ENCODE results near the gene CIDEB. TPM values are rescaled to one million over a fixed set of nuclear protein-coding genes. Genes with fewer than 3 reads are reported as not detected.

The CIDEB gene
- total RNA-seq, 1 donor from 2014 or later, result 18.8 TPM

DNA sequence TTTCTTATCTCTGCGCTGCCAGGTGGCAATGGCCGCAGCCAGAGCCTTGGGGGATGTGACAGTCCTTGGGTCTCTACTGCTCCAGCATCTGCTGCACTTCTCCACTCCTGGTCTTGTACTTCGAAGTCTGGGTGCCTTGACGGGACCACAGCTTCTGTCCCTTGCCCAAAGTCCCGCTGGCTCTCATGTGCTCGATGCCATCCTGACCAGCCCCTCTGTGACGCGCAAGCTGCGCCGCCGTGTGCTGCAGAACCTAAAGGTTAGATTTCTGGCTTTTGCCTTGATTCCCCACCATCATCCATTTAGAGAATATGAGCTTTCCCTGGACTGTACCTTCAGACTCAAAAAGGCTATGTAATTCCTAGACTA is 3.8 kb downstream of the CIDEB start:
- Histone ChIP-seq H3K4me1 (peaks cover 15% of the 10 kb centered on the region), H3K36me3 (peaks cover 57% of the 10 kb centered on the region), H3K27ac (no peak overlapping the region), H3K4me3 (no peak overlapping the region), H3K9me3 (no peaks in the 10 kb centered on the region), H3K27me3 (no peaks in the 10 kb centered on the region)
- TF ChIP-seq, protein P1, sequence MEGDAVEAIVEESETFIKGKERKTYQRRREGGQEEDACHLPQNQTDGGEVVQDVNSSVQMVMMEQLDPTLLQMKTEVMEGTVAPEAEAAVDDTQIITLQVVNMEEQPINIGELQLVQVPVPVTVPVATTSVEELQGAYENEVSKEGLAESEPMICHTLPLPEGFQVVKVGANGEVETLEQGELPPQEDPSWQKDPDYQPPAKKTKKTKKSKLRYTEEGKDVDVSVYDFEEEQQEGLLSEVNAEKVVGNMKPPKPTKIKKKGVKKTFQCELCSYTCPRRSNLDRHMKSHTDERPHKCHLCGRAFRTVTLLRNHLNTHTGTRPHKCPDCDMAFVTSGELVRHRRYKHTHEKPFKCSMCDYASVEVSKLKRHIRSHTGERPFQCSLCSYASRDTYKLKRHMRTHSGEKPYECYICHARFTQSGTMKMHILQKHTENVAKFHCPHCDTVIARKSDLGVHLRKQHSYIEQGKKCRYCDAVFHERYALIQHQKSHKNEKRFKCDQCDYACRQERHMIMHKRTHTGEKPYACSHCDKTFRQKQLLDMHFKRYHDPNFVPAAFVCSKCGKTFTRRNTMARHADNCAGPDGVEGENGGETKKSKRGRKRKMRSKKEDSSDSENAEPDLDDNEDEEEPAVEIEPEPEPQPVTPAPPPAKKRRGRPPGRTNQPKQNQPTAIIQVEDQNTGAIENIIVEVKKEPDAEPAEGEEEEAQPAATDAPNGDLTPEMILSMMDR (IDR thresholded peaks at IDR 0.05), result no peak
- ATAC-seq, result no peak
- no peak for DNase-seq
- intact Hi-C loops (cut with DNase I), result no loop called here

DNA sequence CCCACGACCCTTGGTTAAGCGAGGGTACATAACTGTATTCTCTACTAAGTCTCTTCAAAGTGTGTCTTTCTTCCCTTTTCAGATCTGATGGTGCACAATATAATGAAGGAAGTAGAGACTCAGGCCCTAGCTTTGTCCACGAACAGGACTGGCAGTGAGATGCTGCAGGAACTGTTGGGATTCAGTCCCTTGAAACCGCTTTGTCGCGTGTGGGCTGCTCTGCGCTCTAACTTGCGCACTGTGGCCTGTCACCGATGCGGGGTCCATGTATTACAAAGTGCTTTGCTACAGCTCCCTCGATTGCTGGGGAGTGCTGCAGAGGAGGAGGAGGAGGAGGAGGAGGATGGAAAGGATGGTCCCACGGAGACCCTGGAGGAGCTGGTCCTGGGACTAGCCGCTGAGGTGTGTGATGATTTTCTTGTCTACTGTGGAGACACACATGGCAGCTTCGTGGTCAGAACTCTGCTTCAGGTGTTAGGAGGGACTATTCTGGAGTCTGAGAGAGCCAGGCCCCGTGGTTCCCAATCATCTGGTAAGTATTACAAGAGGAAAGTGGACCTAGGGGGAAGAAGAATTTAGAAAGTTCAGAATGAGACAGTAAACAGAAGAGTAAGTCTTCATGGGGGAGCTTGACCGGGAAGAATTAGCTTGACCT is 7.3 kb downstream of the CIDEB start:
- Histone ChIP-seq H3K4me3 (peak overlapping the region; percentile 73), H3K27ac (peak overlapping the region; percentile 89), H3K36me3 (peaks cover 47% of the 10 kb centered on the region), H3K9me3 (no peaks in the 10 kb centered on the region), H3K4me1 (peaks cover 32% of the 10 kb centered on the region), H3K27me3 (no peaks in the 10 kb centered on the region)
- ATAC-seq (no peak), DNase-seq (no peak)
- intact Hi-C loops (cut with DNase I), result no loop called here
- TF ChIP-seq, protein P1 (IDR thresholded peaks at IDR 0.05), result no peak

DNA sequence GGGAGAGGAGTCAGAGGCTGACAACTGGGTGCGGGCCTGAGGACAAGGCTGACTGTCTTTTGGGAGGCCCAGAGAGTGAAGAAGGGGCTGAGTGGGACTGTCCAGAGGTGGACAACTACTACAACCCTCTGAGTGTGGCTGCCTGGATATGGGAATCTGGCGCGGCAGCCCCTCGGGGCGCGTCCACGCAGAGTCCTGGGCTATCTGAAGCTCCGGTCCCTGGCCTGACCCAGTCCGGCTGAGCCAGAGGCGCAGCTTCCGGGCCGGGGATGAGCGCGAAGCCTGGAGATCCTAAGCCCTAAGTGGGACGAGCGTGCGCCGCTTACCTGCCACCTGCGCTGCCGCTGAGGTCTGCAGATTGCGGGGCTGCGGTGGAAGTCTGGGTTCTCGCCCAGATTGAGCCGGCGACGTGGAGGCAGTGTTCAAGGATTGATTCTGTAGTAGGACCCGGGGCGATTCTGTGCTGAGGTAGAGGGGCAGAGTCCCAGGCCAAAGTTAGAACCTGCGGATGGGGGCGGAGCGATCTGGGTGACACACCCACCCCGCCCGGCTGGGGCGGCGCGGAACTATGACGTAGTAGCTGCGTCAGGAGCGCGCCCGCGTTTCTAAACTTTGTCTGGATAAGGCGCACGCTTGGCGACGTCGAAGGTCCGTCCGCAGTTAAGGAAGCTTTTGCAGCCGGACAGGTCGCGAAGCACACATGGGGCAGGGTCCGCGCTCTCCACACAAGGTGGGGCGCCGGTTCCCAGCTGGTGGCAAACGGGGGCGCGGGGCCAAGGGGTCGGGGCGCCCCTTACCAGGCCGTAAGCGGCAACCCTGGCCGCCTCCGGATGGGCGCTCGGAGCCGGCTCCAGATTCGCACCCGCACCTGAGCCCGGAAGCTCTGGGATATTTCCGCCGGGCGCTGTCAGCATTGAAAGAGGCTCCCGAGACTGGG is 8.3 kb downstream of the CIDEB start, which contains the start of the genes DHRS1 and NOP9:
Gene DHRS1, minus strand, starts transcription at position 526 of the 937 bp plus-strand sequence. CDS start 674 bp downstream, outside the sequence.
Gene NOP9, plus strand, starts transcription at position 596 of the 937 bp plus-strand sequence. Its CDS starts 105 bp downstream, at position 701.
- Histone ChIP-seq H3K36me3 (peaks cover 46% of the 10 kb centered on the region), H3K4me1 (peaks cover 32% of the 10 kb centered on the region)
- intact Hi-C loops (cut with DNase I), result no loop called here

DNA sequence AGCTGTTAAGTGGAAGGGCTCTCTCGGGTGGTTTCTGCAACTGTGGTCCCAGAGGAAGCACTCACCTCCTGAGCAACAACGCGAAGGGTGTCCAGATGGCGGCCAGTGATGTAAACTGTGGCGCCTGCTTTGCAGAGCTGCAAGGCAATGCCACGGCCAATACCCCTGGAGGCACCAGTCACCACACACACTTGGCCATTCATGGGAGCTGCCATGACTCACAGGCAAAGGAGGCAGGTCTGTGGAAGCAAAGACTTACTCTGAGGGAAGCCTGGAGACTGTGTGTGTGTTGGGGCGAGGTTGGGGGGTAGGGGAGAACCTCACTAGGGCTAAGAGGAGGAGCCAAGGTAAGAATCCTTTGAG is 8.9 kb downstream of the CIDEB start:
- H3K36me3 ChIP-seq, result peaks cover 41% of the 10 kb centered on the region
- DNase-seq, result no peak
- intact Hi-C loops (cut with DNase I), result no loop called here
- TF ChIP-seq, protein P1 (IDR thresholded peaks at IDR 0.05), result no peak
- peak; percentile 3 for ATAC-seq
- no peaks in the 10 kb centered on the region for H3K27me3 ChIP-seq
- peak overlapping the region; percentile 73 for H3K4me3 ChIP-seq
- peaks cover 32% of the 10 kb centered on the region for H3K4me1 ChIP-seq
- no peaks in the 10 kb centered on the region for H3K9me3 ChIP-seq
- peak overlapping the region; percentile 89 for H3K27ac ChIP-seq

More for the DNA sequence above, 8.3 kb downstream of the CIDEB start, which contains the start of the genes DHRS1 and NOP9:
- Histone ChIP-seq H3K4me3 (peak within 1 kb of the TSS; percentile 73), H3K9me3 (no peaks in the 10 kb centered on the region), H3K27me3 (no peaks in the 10 kb centered on the region), H3K27ac (peak within 1 kb of the TSS; percentile 89)
- peak; percentile 95 for DNase-seq
- TF ChIP-seq, protein P1 (IDR thresholded peaks at IDR 0.05), result no peak
- ATAC-seq, result peak; percentile 94

DNA sequence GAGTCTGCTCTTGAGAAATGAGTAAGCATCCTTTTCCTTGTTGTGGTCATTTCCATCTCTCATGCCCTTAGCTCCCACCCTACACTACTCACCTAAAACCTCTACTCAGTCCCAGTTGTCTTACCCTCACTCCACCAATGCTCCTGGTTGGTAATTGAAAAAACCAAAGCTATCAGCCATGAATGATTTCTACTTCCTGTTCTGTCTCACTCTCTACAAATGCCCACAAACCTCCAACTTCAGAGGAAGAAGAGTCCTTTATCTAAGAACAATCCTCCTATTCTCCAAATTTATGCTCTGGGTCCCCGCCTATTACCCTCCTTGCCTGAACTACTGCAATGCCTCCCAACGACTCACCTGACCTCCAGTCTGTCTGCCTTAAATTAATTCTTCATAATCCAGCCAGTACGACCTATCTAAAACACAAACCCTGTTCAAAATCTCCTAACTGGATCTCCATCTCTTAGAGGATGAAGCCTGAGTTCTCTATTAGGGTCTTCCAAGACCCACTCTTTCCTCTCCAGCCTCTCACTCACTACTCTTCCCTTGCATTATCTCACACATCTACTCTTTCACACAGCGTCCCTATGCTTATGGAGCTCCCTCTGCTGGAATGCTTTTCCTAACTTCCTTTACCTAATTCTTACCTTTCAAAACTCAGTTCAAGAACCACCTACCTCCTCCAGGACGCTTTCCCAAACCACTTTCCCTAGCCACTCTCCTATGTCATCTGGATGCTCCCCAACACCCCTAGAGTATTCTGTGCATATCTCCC is 10.4 kb downstream of the CIDEB start:
- intact Hi-C loops (cut with DNase I), result no loop called here
- no peaks in the 10 kb centered on the region for H3K9me3 ChIP-seq
- H3K36me3 ChIP-seq, result peaks cover 40% of the 10 kb centered on the region
- no peaks in the 10 kb centered on the region for H3K27me3 ChIP-seq
- no peak for DNase-seq
- TF ChIP-seq, protein P1 (IDR thresholded peaks at IDR 0.05), result peak; percentile 27
- peak overlapping the region; percentile 42 for H3K27ac ChIP-seq
- peaks cover 32% of the 10 kb centered on the region for H3K4me1 ChIP-seq
- no peak overlapping the region for H3K4me3 ChIP-seq
- peak; percentile 28 for ATAC-seq
